Progenitor cell of endocrine pancreas (in vitro differentiated cells): ENCODE data around the gene DEFB124. TPM values are rescaled to one million over a fixed set of nuclear protein-coding genes. Genes with fewer than 3 reads are reported as not detected.

Source experiments
- DNase-seq: peaks from one replicate; pipeline ENCODE4 v3.0.0; 2021; ENCODE audit warnings: low spot score; ENCODE audit not compliant: unreplicated experiment
- H3K27ac Mint-ChIP-seq: 2 replicates; pipeline ENCODE4 v1.8.0; 2021; ENCODE audit warnings: mild to moderate bottlenecking, moderate library complexity, mixed read lengths
- H3K27me3 Mint-ChIP-seq: 2 replicates; pipeline ENCODE4 v1.8.0; 2021; ENCODE audit warnings: mixed read lengths
- H3K36me3 Mint-ChIP-seq: 2 replicates; pipeline ENCODE4 v1.8.0; 2022; ENCODE audit warnings: mixed read lengths; ENCODE audit not compliant: insufficient read depth
- H3K4me1 Mint-ChIP-seq: 2 replicates; pipeline ENCODE4 v1.8.0; 2021; ENCODE audit warnings: low read depth, mixed read lengths
- H3K4me3 Mint-ChIP-seq: 2 replicates; pipeline ENCODE4 v1.8.0; 2021; ENCODE audit warnings: low read depth, mild to moderate bottlenecking, moderate library complexity, mixed read lengths
- H3K9me3 Mint-ChIP-seq: 2 replicates; pipeline ENCODE4 v1.8.0; 2021; ENCODE audit warnings: low read depth, mixed read lengths
- CTCF ChIP-seq: fragments of 200-600 bp; sonication (generic); IDR thresholded peaks from one replicate; pipeline ENCODE4 v1.5.0; 2021; ENCODE audit warnings: antibody characterized with exemption, mild to moderate bottlenecking; ENCODE audit not compliant: unreplicated experiment
- total RNA-seq: library from RNA; stranded (reverse); gene quantifications from 2 replicates; pipeline ENCODE4 v1.2.1, GENCODE V29; 2021

The DEFB124 gene
- total RNA-seq, 1 donor from 2014 or later: not detected

GRCh38 chr20:31496761-31497295 lies 21.9 kb upstream of the DEFB124 start:
- DNase-seq: no peak
- no peak overlapping the region for H3K4me3 Mint-ChIP-seq
- no peak overlapping the region for H3K27ac Mint-ChIP-seq
- peaks cover 7% of the 10 kb centered on the region for H3K27me3 Mint-ChIP-seq
- no peak for TF ChIP-seq CTCF
- no peaks in the 10 kb centered on the region for H3K36me3 Mint-ChIP-seq
- no peaks in the 10 kb centered on the region for H3K4me1 Mint-ChIP-seq
- H3K9me3 Mint-ChIP-seq: peaks cover 16% of the 10 kb centered on the region

- Mint-ChIP-seq H3K9me3 (peaks cover 19% of the 10 kb centered on the region), H3K36me3 (no peaks in the 10 kb centered on the region), H3K27me3 (peaks cover 7% of the 10 kb centered on the region), H3K4me3 (no peak overlapping the region), H3K4me1 (no peaks in the 10 kb centered on the region), H3K27ac (no peak overlapping the region)
- no peak for DNase-seq
- TF ChIP-seq CTCF: peak; percentile 42
These were observed 19.2 kb upstream of the DEFB124 start for GRCh38 chr20:31494131-31494530.

GRCh38 chr20:31490752-31491151 lies 15.8 kb upstream of the DEFB124 start:
- Mint-ChIP-seq H3K4me3 (no peak overlapping the region), H3K36me3 (no peaks in the 10 kb centered on the region), H3K27me3 (peaks cover 6% of the 10 kb centered on the region), H3K27ac (no peak overlapping the region), H3K9me3 (peaks cover 25% of the 10 kb centered on the region), H3K4me1 (no peaks in the 10 kb centered on the region)
- no peak for TF ChIP-seq CTCF
- DNase-seq: no peak

- DNase-seq: no peak
- Mint-ChIP-seq H3K27me3 (peaks cover 5% of the 10 kb centered on the region), H3K4me3 (no peak overlapping the region), H3K27ac (no peak overlapping the region), H3K4me1 (no peaks in the 10 kb centered on the region), H3K9me3 (peaks cover 26% of the 10 kb centered on the region), H3K36me3 (no peaks in the 10 kb centered on the region)
- no peak for TF ChIP-seq CTCF
These were observed 14.2 kb upstream of the DEFB124 start for GRCh38 chr20:31489152-31489551.

- DNase-seq: no peak
- Mint-ChIP-seq H3K36me3 (no peaks in the 10 kb centered on the region), H3K4me3 (no peak overlapping the region), H3K4me1 (no peaks in the 10 kb centered on the region), H3K27me3 (peaks cover 2% of the 10 kb centered on the region), H3K9me3 (peaks cover 30% of the 10 kb centered on the region), H3K27ac (no peak overlapping the region)
- TF ChIP-seq CTCF: no peak
These were observed 13.2 kb upstream of the DEFB124 start for GRCh38 chr20:31488115-31488514.
